Measurements from ENCODE around the gene CEMIP.

Gene CEMIP

DNA sequence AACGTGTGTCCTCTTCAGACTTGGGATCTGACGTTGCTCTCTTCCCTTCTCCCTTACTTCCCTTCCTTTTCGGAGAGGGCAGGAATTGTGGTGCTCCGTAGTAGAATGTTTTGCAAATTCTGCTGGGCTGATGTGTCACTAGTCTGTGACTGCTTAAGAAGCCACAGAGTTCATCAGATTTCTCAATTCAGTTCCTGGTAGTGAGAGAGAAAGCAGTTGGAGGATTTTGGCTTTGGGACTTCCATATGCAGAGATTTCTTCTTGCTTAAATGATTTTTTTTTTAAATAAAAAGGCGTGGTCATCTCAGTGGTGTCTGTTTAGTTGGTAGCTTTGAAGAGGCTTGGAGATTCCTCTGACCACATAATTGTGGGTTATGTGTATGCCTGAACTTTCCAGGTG lies 10.1 kb downstream of the CEMIP start:
- no peak for DNase-seq

DNA sequence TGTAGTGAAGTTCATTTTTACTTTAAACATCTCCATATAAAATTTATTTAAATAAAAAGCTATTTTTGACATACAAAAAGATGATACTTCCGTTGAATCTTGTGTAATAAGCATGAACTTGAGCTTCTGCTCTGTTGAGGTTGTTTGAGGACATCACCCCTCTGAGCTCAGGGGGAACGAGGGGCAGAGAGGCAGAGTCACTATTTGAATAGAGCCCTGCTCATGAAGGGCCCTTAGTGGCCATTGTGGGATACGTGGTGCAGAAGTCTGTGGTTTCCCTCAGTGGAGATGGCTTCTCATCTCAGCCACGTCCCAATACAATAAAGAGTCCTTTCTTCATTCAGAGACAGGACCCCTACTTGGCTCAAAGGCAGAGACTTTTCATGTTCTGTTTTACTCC lies 10.6 kb downstream of the CEMIP start:
- no peak for DNase-seq

DNA sequence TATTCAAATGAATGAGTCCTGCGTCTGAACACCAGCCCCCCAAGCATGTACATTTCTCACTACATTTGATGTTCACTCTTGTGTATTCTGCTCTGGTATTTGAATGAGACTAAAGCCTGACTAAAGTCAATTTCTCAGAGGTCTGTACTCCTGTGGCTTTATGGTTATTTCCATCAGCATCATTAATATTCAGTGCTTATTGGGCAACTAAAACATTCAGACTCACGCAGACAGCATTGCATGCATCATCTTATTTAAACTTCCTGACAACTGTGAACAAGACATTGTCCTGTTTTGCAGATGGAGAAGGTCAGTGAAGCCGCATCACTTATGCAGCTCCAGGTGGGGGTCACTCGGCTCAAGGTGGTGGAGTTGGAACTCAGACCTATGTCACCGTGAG lies 11.1 kb downstream of the CEMIP start:
- no peak for DNase-seq

DNA sequence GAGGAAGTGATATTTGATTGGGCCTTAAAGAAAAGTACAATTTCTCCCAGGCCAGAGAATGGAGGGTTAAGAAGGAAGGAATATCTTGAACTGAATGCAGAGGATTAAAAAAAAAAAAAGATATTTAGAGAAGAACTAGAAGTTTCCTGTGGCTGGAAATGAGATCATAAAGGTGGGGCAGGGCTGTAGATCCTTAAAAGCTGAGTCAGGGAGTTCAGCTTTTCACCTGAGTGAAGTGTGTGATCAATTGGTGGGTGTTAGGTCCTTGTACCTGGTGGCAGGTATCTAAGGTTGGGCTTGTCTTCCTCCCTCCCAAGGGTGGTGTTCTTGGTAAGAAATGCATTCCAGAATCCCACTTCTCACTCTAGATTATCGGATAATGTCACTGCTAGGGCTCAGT lies 11.8 kb downstream of the CEMIP start:
- DNase-seq, result no peak

DNA sequence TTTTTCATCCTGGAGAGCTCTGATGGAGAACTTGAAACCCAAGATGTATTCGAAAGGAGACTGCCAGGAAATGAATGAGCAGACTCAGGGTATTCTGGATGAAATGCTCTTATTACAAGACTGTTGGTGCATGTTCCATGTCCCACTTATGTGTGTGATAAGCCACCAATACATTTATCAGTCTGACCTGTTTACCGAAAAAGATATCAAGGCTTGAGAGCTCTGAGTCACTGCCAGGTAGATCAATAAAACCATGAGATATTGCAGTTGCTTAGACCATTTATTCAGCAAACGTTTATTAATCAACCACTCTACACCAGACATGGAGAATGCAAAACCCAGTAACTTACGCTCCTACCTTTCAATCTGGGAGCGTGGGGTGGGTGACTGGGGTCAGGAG lies 17.2 kb downstream of the CEMIP start:
- no peak for DNase-seq

DNA sequence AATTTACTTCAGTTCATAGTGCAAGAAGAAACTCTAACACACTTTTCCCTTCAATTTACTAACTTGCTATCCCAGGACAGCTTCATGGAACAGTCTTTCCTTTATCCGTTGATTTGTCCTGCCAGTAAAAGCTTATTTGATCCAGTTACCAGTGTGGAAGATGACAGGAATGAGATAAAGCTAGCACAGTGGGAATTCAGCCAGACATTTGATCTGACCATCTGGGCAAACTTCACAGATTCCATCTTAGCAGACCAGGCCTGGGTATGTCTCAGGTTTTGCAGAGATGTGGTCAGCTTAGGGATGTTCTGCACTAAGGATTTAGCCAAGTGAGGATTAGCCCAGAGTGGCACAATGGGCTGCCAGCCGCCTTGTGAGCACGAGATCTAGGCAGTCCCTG lies 19.7 kb downstream of the CEMIP start:
- DNase-seq, result no peak

DNA sequence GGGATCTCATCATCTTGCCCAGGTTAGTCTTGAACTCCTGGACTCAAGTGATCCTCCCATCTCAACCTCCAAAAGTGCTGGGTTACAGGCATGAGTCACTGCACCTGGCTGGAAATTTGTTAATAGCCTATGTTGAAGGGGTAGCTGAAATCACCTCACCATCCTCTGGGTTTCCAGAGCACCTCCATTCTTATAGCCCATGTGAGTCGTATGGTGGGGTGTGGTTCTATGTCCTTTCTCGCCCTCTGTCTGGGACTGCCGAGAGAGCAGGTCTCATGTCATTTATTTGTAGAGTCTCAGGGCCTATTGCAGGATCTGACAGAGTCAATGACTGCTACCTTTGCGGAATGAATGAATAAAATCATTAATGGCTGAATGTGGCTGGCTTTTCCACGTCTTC lies 20.9 kb downstream of the CEMIP start:
- no peak for DNase-seq

DNA sequence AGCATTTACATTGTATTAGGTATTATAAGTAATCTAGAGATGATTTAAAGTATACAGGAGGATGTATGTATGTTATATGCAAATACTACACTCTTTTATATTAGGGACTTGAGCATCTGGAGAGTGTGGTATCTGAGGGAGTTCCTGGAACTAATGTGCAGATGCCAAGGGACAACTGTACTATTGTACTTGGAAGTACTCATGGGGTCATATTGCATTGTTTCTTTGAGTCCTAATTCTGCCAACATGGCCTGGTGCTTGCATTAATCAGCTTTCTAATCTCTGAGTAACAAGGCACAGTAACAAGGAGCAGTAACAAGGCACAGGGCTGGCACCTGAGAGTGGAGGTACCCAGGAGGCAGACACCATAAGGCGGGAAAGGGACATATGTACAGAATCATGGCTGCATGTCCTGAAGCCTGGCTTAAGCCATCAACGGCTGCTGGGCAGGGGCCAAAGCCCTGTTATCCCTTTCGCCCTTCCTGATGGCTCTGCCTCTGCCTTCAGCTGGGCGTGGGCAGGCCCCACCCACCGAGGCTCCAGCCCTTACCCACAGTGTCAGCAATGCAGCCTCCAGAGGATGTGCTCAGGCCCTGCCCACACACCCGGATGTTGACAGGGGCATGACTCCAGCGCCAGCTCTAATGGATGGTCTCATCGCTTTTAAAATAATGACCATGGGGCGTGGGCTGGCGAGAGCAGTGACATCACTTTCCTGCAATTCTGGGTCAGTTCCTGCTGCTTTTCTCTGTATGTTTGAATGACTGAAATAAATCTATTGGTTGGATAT lies 22.9 kb downstream of the CEMIP start:
- DNase-seq, result no peak

DNA sequence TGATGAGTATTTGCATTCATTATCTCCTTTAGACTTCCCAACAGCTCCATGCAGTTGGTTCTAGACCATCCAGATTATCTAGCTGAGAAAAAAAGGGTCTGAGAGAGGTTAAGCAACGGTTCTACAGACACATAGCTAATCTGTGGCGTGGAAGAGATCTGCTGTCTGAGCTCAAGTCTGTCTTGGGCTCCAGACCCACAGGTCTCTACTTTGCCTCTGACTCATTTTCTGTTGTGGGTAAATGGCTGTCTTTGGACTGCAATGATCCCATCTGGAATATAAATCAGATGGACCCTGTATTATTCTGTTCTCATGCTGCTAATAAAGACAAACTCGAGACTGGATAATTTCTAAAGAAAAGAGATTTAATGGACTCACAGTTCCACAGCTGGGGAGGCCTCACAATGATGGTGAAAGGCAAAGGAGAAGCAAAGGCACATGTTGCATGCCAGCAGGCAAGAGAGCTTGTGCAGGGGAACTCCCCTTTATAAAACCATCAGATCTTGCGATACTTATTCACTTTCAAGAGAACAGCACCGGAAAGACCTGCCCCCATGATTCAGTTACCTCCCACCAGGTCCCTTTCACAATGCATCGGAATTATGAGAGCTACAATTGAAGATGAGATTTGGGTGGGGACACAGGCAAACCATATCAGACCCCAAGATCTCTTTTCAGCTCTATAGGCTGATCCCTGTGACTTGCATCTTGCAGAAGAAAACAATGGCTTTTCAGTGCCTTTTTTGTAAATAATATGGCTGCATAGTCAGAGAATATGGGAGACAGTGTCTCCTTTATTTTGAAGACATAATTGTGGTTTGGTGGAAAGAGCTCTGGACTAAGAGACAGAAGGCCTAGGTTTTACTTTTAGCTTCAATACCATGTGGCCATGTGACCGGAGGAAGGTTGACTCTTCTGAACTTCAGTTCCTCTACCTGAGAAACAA lies 24.7 kb downstream of the CEMIP start:
- DNase-seq, result no peak

DNA sequence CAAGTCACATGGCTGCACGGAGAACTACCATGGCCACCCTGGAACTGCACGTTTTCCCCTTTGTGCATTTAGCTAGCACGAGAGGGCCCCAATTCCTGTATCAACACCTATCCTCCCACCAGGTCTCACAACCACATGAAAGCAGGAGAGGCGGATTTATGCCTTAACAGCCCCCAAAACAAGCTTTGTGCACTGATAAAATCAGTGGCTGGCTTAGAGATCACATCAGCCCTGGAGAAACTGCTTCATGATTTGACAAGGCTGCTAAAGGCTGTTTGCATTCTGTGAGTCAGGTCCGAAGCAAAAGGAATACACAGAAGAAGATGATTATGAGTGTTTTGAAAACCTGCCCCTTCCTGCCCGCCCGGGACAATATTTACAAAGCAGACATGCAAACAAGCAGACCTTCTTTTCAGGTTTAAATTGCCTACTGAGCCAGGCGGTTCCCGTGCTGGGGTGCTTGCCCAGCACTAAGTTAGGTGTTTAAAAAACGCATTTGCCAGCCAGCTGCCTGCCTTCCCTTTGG lies 25.9 kb downstream of the CEMIP start:
- no peak for DNase-seq

DNA sequence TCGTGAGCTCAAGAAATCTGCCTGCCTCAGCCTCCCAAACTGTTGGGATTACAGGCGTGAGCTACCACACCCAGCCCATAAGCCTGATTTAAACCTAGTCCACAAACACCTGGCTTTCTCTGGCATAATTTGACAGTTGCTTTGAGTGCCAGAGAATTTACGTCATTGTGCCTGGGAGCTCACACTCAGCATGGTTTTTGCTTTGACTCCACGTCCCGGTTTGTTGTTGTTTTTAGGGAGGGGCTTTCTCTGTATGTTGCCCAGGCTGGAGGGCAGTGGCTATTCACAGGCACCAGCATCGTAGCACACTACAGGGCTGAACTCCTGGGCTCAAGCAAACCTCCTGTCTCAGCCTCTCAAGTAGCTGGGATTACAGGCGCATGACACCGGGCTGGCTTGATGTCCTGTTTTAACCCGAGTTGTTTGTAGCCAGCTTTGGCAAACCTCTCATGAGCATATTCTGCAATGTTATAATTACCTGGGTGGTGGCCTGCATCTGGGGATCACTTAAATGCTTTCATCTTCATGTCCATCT lies 32.7 kb downstream of the CEMIP start:
- no peak for DNase-seq

DNA sequence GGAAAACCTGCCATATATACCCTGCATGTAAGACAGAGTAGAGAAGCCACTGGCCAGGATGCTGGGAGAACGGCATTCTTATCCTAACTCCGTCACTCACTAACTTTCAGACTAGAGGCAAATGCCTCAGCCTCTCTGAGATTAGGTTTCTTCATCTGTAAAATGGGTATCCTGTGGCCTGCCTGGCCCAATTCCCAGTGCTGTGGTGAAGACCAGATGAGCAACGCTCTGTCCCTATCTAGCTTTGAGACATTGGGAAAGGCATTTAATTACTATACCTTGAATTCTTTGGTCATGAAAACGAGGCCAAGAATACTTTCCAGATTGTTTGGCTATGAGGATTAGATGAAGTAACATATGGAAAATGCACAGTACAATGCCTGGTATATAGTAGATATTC lies 35.9 kb downstream of the CEMIP start:
- no peak for DNase-seq

DNA sequence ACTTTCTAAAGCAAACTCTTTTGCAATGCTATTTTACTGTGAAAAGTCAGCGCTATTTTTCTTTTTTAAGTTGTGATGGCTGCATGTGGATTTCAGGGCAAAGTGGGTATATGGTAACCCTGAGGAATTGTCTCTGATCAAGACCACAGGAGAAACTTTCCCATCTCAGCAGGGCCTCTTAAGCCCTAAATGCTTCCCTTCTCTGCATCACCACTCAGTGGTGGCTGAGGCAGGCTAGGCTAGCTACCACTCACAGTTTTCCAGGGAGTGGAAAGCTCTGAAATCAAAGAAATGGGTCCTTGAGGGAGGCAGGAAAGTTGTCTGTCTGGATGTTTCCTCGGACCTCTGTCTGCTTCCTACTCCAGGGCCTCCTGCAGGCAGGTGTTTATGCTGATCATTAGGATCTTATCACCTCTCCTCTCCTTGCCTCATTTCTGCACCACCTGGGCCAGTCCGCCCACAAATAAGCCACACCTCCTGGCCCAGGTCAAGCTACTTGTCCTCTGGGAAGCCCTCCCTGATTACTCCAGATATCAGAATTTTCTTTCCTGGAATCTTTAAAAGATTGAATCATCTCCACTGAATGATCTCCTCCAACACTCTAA lies 37.0 kb downstream of the CEMIP start:
- no peak for DNase-seq

DNA sequence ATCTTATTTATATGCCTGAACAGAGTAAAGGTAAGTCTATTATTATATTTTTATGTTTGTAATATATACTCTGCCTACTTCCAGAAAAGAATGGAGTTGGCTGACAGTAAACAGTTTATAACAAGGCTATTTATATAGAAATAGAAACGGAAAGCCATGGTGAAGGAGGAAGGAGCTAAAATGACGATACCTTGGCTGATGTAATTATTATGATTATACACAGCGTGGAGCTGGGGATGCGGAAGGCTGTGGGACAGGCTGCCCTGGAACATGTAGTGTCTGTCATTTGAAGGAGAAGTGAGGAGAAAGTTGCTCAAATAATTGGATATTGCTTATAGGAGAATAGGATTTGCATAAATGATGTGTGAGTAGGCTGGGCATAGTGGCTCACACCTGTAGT lies 37.8 kb downstream of the CEMIP start:
- DNase-seq, result no peak

DNA sequence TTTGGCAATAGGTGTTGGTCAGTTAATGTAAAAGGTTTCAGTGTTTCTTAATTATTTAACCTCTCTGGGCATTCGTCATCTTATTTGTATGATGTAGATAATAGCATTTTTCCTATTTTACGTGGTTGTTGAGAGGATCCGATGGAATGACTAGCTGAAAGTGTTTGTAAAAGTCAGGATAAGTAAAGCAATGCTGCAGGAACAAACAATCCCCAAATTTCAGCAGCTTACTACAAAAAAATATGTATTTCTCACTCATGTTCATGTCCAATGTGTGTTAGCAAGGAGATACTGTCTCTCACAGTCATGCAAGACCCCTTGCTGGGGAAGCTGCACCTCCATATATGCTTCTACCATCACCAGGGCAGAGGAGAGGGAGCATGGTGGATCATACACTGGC lies 38.7 kb downstream of the CEMIP start:
- DNase-seq, result no peak

DNA sequence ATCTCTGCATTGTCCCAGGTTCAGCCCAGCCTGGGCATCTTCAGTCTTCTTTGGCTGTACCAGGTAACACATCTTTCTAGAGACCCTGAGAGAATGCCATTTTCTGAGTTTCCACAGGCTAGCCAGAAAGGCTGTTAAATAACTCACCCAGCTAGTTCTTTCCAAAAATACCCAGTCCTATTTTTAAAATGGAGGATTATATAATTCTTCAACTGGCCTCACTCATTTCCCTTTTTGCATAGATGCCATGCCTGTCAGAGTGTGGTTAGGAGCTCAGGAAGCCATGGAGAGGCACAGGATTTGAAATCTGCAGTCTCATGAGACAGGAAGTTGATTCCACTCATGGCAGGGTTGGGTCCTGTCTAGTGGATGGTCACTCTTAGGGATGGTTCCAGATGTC lies 39.8 kb downstream of the CEMIP start:
- DNase-seq, result no peak

DNA sequence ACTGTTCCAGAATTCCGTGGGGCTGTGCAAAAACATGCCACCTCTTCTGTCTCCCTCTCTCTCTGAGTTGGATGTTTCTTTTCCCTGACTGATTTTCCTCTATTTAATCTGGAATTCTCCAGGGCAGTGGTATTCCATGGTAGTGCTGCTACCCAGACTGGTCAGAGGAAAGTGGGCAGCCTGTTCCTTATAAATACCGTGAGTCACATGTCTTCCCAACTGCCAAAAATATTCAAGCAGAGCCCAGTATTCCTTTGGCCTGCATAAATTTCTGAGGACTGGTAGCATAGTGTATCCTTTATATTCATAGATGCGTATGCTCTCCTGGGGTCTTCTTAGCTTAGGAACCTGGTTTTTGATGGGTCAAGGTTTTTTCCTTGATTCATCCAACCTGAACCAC lies 40.9 kb downstream of the CEMIP start:
- no peak for DNase-seq

DNA sequence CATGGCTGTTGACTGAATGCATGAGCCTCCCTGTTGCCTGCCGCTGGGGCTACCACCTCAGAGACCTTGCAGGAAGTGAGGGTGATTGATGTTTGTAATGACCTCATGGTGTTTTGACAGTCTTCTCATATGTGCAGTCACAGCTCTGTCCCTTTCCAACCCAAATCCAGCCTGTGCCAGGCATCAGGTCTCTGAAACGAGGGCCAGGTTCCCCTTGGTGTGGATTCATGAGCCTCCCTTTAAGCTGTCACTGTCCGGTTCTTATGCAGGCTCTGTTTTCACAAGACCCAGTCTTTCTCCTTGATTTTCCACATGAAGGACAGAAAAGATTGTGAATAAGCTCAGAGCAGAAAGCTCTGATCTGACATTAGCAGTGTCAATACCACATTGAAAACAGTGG lies 43.1 kb downstream of the CEMIP start:
- DNase-seq, result no peak

DNA sequence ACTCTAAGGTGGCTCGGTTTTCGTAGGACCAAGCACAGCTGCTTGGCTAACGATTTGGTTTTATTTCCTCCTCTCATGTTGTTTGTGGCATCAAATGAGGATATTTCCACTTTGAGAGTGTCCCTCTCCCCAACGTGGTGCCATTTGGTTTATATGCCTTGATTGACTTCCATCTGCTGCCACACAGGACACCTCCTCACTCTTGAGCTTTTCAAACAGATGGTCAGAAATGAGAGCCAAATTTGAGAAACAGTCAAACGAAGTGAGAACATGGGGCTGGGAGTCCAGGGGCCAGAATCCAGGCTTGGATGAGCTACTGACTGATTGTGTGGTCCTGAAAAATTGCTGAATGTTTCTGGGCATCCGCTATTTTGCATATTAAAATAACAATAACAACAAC lies 43.5 kb downstream of the CEMIP start:
- DNase-seq, result no peak

DNA sequence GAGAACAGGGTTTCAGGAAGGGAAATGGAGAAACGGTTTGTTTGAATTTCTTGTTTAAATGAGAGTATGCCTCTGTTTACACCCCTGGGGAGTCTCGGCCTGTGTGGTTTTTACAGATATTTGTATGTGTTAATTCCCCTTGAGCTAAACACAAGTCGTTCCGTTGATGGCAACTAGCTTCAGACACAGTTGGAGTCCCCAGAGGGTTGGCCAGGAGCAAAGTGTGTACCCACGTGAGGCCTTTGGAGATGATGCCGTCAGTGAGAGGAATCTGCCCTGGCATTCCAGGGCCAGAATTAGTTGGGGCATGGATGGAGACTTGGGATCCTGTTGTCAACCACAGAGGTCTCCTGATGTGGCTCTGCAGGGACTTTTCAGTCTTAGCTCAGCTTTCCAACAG lies 44.0 kb downstream of the CEMIP start:
- DNase-seq, result no peak

DNA sequence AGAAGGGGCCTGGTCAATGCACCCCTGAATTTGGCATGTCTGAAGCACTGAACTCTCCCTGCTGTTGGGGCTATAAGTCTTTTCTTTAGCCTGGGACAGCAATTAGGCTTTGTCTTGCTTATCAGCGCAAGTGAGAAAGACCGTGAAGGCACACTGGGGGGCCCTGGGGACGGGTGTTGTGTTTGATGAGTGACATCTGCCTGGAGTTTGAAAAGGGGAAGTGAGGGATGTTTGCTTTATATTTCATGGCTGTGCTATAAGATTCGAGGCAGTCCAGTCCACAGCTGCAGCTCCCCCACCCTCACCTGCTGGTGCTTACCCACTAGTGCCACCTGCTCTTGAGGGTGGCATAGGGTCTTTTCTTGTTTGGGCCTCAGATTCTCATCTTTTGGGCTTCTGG lies 44.8 kb downstream of the CEMIP start:
- DNase-seq, result no peak

DNA sequence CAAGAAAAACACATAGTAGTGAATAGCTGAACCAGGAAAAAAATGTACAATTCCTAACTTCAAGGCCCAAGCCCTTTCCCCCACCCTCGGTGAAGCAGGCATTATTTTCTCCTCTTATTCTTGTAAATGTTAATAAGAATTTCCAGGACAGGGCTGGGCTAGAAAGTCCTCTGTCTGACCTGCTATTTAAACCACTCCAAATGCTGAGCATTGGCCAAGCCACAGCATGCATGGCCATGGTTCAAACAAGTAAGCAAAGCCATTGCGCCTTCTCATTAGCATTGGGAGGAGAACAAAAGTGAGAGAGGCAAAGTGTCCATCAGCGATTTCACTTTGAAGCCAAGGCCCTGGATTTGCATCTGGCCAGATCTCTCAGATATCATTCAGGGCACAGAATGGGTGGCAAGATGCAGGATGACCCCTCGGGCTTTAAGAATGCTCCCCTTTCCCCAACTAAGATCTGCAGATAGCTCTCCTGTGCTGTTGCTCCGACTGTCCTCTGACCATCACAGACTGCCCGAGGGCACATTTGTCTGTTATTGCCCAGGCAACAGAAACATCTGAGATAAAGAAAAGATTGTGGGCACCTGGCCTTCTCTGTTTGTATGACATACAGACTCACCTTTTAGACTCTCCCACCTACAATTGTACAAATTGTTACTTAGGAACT lies 46.3 kb downstream of the CEMIP start:
- no peak for DNase-seq

DNA sequence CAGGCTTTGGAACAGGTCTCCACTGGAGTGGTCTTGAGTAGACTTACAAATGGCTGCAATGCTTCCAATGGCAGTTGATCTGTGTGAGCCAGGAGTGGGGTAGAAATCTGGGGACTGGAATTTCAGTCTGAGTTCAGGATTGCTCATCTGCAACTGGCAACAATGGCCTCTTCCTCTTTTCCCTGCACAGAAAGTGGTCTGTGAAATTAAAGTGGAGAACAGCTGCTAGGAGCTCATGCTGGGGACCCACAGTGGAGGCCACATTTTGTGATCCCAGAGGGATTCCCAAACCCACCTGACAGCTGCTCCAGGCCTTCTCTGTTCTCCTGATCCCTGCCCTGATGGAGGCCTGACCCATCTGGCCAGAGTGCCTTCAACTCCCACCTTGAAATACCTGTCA lies 49.6 kb downstream of the CEMIP start:
- no peak for DNase-seq
